Measurements from ENCODE around the gene ATL3.

DNA sequence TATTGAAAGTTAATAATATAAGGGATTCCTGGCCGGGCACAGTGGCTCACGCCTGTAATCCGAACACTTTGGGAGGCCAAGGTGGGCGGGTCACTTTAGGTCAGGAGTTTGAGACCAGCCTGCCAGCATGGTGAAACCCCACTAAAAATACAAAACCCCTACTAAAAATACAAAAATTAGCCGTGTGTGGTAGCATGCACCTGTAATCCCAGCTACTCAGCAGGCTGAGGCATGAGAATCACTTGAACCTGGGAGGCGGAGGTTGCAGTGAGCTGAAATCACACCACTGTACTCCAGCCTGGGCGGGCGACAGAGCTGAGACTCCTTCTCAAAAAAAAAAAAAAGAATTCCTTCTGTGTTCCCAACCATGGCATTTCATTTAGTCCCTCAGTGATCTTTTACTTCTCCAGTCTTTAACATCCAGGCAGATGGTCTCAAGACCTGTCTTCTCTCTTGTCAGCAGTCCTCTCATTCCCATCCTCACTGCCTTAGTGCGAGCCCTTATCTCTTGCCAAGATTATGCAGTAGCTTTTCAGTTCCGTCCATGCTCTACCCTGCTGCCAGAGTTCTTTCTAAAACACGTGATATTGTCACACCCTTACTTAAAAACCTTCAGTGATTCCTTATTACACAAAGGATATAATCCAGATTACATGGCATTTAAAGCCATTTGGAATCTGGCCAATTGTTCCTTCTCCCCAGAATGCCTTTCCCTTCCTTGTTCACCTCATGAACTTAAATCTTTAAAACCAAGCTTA lies 28.0 kb upstream of the ATL3 start:
- TF ChIP-seq, protein P1, sequence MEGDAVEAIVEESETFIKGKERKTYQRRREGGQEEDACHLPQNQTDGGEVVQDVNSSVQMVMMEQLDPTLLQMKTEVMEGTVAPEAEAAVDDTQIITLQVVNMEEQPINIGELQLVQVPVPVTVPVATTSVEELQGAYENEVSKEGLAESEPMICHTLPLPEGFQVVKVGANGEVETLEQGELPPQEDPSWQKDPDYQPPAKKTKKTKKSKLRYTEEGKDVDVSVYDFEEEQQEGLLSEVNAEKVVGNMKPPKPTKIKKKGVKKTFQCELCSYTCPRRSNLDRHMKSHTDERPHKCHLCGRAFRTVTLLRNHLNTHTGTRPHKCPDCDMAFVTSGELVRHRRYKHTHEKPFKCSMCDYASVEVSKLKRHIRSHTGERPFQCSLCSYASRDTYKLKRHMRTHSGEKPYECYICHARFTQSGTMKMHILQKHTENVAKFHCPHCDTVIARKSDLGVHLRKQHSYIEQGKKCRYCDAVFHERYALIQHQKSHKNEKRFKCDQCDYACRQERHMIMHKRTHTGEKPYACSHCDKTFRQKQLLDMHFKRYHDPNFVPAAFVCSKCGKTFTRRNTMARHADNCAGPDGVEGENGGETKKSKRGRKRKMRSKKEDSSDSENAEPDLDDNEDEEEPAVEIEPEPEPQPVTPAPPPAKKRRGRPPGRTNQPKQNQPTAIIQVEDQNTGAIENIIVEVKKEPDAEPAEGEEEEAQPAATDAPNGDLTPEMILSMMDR (IDR thresholded peaks at IDR 0.05), result no peak
- TF ChIP-seq POLR2A (IDR thresholded peaks at IDR 0.05), result no peak
- TF ChIP-seq EP300 (IDR thresholded peaks at IDR 0.05), result no peak

Measured in tibial nerve (tissue), 4 donors.